Upper lobe of right lung (tissue), 1 donor: Measurements from ENCODE around the gene MIOX. TPM values are rescaled to one million over a fixed set of nuclear protein-coding genes. Genes with fewer than 3 reads are reported as not detected.

ENCODE experiments used
- ATAC-seq: fragments of 200-7000 bp; cut with Tn5 transposase; one replicate; pipeline ENCODE4 v1.9.1; 2020; ENCODE audit warnings: mild to moderate bottlenecking, moderate library complexity
- DNase-seq: peaks from one replicate; pipeline ENCODE4 v3.0.0-alpha.2; 2020
- H3K27ac ChIP-seq: fragments of 200-600 bp; one replicate; pipeline ENCODE4 v1.8.0; 2022
- H3K27me3 ChIP-seq: fragments of 200-600 bp; one replicate; pipeline ENCODE4 v1.8.0; 2022; ENCODE audit warnings: mild to moderate bottlenecking
- H3K36me3 ChIP-seq: fragments of 200-600 bp; one replicate; pipeline ENCODE4 v1.8.0; 2022
- H3K4me1 ChIP-seq: fragments of 200-600 bp; one replicate; pipeline ENCODE4 v1.8.0; 2022
- H3K4me3 ChIP-seq: fragments of 200-600 bp; one replicate; pipeline ENCODE4 v1.8.0; 2022; ENCODE audit warnings: mild to moderate bottlenecking
- H3K9me3 ChIP-seq: fragments of 200-600 bp; one replicate; pipeline ENCODE4 v1.8.0; 2022
- CTCF ChIP-seq: fragments of 200-600 bp; IDR thresholded peaks from one replicate; pipeline ENCODE4 v1.8.0; 2022; ENCODE audit warnings: antibody characterized with exemption
- intact Hi-C: fragments of 100-400 bp; cut with DNase I; formaldehyde crosslinking; loops from one replicate; pipeline ENCODE4 v1.11.0; 2022
- total RNA-seq: library from RNA; stranded (reverse); fragmentation: NEBNext Ultra II Directional; extraction: Animal tissue kit (Norgen Biotek cat#: 25700); gene quantifications from one replicate; pipeline ENCODE4 v1.2.1, GENCODE V29; 2021
- donor health status: DM: no; HTN: yes; CAD: no; lungs with severe emphysema.

The MIOX gene
- total RNA-seq, 1 donor from 2014 or later: not detected

GRCh38 chr22:50440544-50441249 is 46.0 kb upstream of the MIOX start:
- ATAC-seq (no peak), DNase-seq (peak; percentile 65)
- TF ChIP-seq CTCF: no peak
- H3K4me1 ChIP-seq: peaks cover 17% of the 10 kb centered on the region
- no peak overlapping the region for H3K27ac ChIP-seq
- no peaks in the 10 kb centered on the region for H3K27me3 ChIP-seq
- H3K36me3 ChIP-seq: peaks cover 73% of the 10 kb centered on the region
- H3K4me3 ChIP-seq: no peak overlapping the region
- intact Hi-C loops: no loop called here
- no peaks in the 10 kb centered on the region for H3K9me3 ChIP-seq

GRCh38 chr22:50441428-50441993 is 45.1 kb upstream of the MIOX start:
- Histone ChIP-seq H3K4me3 (no peak overlapping the region), H3K36me3 (peaks cover 74% of the 10 kb centered on the region), H3K4me1 (peaks cover 18% of the 10 kb centered on the region), H3K27ac (no peak overlapping the region), H3K27me3 (no peaks in the 10 kb centered on the region), H3K9me3 (no peaks in the 10 kb centered on the region)
- ATAC-seq: no peak
- TF ChIP-seq CTCF: no peak
- intact Hi-C loops: no loop called here
- DNase-seq: no peak

- DNase-seq (no peak), ATAC-seq (no peak)
- no peaks in the 10 kb centered on the region for H3K27me3 ChIP-seq
- no peak for TF ChIP-seq CTCF
- H3K4me1 ChIP-seq: peaks cover 18% of the 10 kb centered on the region
- intact Hi-C loops: no loop called here
- peaks cover 74% of the 10 kb centered on the region for H3K36me3 ChIP-seq
- no peak overlapping the region for H3K4me3 ChIP-seq
- H3K27ac ChIP-seq: no peak overlapping the region
- no peaks in the 10 kb centered on the region for H3K9me3 ChIP-seq
Observed at GRCh38 chr22:50443197-50443596, 43.5 kb upstream of the MIOX start.

- Histone ChIP-seq H3K9me3 (no peaks in the 10 kb centered on the region), H3K27ac (peak overlapping the region; percentile 60), H3K27me3 (no peaks in the 10 kb centered on the region), H3K36me3 (peaks cover 74% of the 10 kb centered on the region), H3K4me3 (no peak overlapping the region), H3K4me1 (peaks cover 18% of the 10 kb centered on the region)
- ATAC-seq (peak; percentile 0), DNase-seq (no peak)
- intact Hi-C loops: no loop called here
- TF ChIP-seq CTCF: no peak
Observed at GRCh38 chr22:50443801-50444625, 42.6 kb upstream of the MIOX start.

- peak; percentile 52 for ATAC-seq
- Histone ChIP-seq H3K36me3 (peaks cover 70% of the 10 kb centered on the region), H3K9me3 (no peaks in the 10 kb centered on the region), H3K4me1 (peaks cover 18% of the 10 kb centered on the region), H3K27me3 (no peaks in the 10 kb centered on the region), H3K27ac (peak overlapping the region; percentile 60), H3K4me3 (no peak overlapping the region)
- no peak for DNase-seq
- intact Hi-C loops: no loop called here
- TF ChIP-seq CTCF: no peak
Observed at GRCh38 chr22:50444663-50445062, 42.0 kb upstream of the MIOX start.
